Tibial nerve (tissue), 4 donors: Measurements from ENCODE around the gene TBL2.

Experiments
- CTCF ChIP-seq, 5 experiments: fragments of 200-600 bp in 3 of 5; fragments of 450-650 bp in 2 of 5; sonication (generic) in 3 of 5; IDR thresholded peaks; one replicate each; pipeline ENCODE4 v1.5.1; 2016 to 2019; ENCODE audit warnings: antibody characterized with exemption in 5 of 5, mild to moderate bottlenecking in 3 of 5, moderate library complexity in 2 of 5
- EP300 ChIP-seq, 2 donors: sonication (generic); formaldehyde crosslinking; IDR thresholded peaks; one replicate each; pipeline ENCODE4 v1.6.1; 2017; ENCODE audit warnings: antibody characterized with exemption in 2 of 2, mild to moderate bottlenecking in 1 of 2
- POLR2A ChIP-seq, 2 donors: fragments of 450-650 bp; IDR thresholded peaks; one replicate each; pipeline ENCODE4 v1.6.1; 2017; ENCODE audit warnings: antibody characterized with exemption in 2 of 2, mild to moderate bottlenecking in 2 of 2, moderate library complexity in 2 of 2

- no peak for TF ChIP-seq CTCF (IDR thresholded peaks at IDR 0.05)
- no peak for TF ChIP-seq POLR2A (IDR thresholded peaks at IDR 0.05)
- no peak for TF ChIP-seq EP300 (IDR thresholded peaks at IDR 0.05)
These were observed 46.9 kb upstream of the TBL2 start for GRCh38 chr7:73625276-73625675.
